Left forelimb (tissue), 1 donor: ENCODE results near the gene WDR75.

Experiments
- DNase-seq: peaks from one replicate; pipeline ENCODE4 v3.0.0-alpha.2; 2018; ENCODE audit warnings: low spot score

The WDR75 gene

GRCh38 chr2:189500456-189501160 lies 59.3 kb downstream of the WDR75 start:
- DNase-seq, result no peak

GRCh38 chr2:189501487-189501886 lies 60.2 kb downstream of the WDR75 start:
- no peak for DNase-seq

- no peak for DNase-seq
Measured at GRCh38 chr2:189502714-189503113, 61.4 kb downstream of the WDR75 start.

GRCh38 chr2:189504238-189504637 lies 63.0 kb downstream of the WDR75 start:
- no peak for DNase-seq

DNA sequence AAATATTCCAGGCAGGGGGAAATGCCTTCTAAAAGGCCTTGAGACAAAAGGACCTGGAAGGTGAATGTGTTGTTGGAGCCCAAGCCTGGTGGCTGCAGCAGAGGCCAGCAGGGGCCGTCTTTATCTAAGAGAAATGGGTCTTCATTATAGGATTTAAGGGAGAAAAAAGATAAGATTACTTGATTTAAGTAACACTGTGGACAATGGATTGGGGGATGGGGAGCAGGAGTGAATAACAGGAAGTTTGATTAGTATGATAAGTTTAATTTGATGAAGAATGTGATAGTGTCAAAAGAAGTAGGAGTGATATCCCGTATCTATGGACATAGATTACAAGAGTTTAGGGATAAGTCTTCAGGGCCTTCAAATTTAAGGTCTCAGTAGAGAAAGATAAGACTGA lies 64.2 kb downstream of the WDR75 start:
- DNase-seq, result no peak

GRCh38 chr2:189506514-189506976 lies 65.3 kb downstream of the WDR75 start:
- DNase-seq, result no peak

DNA sequence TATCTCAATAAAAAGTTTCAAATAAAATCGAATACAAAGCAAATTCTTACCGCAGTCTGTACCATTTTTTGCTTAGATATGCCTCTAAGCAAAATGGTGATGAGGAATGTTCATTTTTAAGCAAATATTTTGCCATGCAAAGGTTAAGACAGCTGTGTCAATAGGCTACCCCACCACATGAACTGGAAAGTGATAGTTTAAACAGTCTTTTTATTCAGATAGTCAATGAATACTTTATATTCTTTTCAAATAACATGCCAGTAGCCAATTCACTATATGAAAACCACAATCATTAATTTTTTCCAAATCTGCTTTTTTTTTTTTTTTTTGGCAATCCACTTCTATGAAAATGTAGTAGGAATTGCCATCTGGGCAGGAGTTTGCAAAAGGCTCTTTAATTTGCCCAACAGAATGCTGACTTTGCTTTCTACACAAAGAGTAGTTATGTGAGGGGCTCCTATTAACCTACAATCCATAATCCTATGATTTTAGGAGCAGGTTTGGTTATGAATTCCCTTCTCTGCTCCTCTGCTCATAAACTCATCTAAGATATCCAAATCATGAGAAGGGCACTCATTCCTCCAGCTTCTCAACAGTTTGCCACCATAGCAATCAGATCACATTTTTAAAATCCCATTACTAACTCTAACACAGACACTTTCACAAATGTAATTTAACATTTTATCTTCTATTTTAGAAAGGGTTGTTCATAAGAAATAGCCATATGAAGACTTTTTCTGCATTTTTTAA lies 70.1 kb downstream of the WDR75 start:
- no peak for DNase-seq

- no peak for DNase-seq
Measured at GRCh38 chr2:189511960-189512319, 70.7 kb downstream of the WDR75 start.

- DNase-seq, result no peak
Measured at GRCh38 chr2:189512879-189513278, 71.6 kb downstream of the WDR75 start.

DNA sequence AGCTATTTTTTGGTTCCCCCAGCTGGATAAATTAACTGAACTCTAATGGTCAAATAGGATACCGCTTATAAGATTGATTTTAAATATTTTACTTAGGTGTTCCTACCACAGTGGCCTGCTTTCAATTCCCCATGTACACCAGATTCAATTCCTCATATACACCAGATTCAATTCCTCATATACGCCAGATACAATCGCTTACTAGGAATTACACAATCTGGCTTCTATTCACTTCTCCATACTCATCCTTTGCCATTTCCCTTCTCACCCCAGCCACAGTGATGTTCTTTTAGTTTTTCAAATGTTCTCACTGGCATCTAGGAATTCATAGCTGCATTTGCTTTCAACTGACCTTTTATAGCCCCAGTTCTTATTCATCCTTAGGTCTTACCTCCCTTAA lies 72.8 kb downstream of the WDR75 start:
- DNase-seq, result no peak

DNA sequence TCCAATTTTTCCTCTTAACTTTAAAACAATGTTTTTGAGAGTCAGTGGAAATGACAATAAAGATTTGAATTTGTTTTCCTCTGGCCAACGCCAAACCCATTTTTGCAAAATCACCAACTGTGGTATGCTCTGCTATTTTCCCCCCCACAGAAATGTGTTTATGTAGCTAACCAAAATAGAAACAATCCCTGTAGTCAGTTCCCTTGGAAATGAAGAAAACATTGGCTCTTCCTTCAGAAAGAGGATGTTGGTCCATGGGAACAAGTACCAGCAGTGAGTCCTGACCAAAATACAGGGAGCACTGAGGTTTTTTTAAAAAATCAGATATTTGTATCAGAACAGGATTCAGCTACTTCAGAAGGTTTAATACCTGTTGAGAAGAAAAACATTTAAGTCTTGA lies 74.0 kb downstream of the WDR75 start:
- no peak for DNase-seq

GRCh38 chr2:189516546-189516945 lies 75.3 kb downstream of the WDR75 start:
- DNase-seq, result no peak

DNA sequence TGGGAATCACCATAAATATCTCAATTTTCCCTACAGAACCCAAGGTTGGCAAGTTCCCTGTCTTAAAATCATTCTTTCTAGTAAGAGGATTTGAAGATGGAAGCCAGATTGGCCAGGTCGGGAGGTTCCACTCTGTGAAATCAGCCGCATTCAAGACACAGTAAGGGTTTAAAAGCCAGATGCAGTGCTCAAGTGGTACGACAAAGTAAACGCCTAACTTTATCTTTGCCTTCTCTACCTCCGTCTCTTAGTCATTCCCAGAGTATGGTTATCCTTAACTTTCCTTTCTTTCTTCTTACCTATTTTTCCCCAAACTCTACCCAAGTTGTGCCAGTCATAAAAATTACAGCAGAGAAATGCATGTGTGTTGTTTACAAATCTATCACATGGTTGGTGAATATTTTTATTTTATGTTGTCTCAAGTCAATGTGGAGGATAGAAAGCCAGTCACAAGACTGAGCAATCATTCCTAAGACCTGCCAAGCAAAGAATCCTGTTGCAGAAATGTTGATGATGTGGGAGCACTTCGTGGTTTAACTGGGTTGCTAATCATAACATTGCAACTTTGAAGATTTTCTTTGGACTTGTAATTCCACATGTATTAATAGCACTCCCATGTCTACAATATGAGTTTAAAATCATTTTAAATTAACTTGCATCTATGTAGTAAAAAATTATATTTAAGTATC lies 76.7 kb downstream of the WDR75 start:
- DNase-seq, result no peak

GRCh38 chr2:189519631-189520387 lies 78.5 kb downstream of the WDR75 start:
- no peak for DNase-seq

- no peak for DNase-seq
Measured at GRCh38 chr2:189521699-189522434, 80.6 kb downstream of the WDR75 start.

- no peak for DNase-seq
Measured at GRCh38 chr2:189522435-189523151, 81.3 kb downstream of the WDR75 start.

GRCh38 chr2:189524746-189525145 lies 83.5 kb downstream of the WDR75 start:
- no peak for DNase-seq
